ENCODE data around the gene FAM83G.

FAM83G gene

DNA sequence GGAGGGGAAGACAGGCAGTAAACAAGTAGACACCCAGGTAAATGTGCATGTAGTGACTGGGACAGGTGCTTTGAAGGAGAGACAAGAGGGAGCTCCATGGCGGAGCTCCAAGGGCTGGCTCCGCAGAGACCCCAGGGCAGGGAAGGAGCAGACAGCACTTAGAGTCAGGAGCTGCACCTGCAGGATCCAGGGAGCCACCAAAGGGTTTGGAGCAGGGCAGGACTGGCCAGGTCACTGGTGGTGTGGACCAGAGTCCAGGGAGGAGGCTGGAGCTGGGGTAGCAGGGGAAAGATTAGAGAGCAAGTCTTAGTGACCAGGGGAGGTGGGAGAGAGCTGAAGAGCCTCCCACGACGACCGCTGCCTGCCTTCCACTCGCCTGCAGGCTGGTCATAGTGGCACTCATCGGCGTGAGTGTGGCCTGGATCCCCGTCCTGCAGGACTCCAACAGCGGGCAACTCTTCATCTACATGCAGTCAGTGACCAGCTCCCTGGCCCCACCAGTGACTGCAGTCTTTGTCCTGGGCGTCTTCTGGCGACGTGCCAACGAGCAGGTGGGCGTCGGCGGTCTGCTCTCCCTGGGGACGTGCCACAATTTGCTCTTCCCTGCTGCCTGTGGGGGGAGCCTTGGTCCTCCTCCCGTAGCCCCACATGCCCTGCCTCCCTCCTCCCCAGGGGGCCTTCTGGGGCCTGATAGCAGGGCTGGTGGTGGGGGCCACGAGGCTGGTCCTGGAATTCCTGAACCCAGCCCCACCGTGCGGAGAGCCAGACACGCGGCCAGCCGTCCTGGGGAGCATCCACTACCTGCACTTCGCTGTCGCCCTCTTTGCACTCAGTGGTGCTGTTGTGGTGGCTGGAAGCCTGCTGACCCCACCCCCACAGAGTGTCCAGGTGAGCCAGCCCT lies 14.7 kb upstream of the FAM83G start (continued):
- TF ChIP-seq, protein P1, sequence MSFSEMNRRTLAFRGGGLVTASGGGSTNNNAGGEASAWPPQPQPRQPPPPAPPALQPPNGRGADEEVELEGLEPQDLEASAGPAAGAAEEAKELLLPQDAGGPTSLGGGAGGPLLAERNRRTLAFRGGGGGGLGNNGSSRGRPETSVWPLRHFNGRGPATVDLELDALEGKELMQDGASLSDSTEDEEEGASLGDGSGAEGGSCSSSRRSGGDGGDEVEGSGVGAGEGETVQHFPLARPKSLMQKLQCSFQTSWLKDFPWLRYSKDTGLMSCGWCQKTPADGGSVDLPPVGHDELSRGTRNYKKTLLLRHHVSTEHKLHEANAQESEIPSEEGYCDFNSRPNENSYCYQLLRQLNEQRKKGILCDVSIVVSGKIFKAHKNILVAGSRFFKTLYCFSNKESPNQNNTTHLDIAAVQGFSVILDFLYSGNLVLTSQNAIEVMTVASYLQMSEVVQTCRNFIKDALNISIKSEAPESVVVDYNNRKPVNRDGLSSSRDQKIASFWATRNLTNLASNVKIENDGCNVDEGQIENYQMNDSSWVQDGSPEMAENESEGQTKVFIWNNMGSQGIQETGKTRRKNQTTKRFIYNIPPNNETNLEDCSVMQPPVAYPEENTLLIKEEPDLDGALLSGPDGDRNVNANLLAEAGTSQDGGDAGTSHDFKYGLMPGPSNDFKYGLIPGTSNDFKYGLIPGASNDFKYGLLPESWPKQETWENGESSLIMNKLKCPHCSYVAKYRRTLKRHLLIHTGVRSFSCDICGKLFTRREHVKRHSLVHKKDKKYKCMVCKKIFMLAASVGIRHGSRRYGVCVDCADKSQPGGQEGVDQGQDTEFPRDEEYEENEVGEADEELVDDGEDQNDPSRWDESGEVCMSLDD (tag by site-specific recombination; IDR thresholded peaks at IDR 0.05): no peak
- TF ChIP-seq BCL11B (tag by site-specific recombination; IDR thresholded peaks at IDR 0.05; ENCODE audit: low read depth) (0 out of 2 replicates have a peak, but pooled peaks have one; percentile 11), ZNF596 (tag by site-specific recombination; IDR thresholded peaks at IDR 0.05) (no peak), ZNF768 (tag by site-specific recombination; IDR thresholded peaks at IDR 0.05) (no peak), ZNF341 (tag by site-specific recombination; IDR thresholded peaks at IDR 0.05; ENCODE audit: low read depth) (peak; percentile 70), KLF16 (tag by site-specific recombination; IDR thresholded peaks at IDR 0.05) (no peak), ZIC2 (tag by site-specific recombination; IDR thresholded peaks at IDR 0.05) (peak; percentile 77), ZNF433 (tag by site-specific recombination; IDR thresholded peaks at IDR 0.05; ENCODE audit: low read depth) (no peak), ZNF16 (tag by site-specific recombination; IDR thresholded peaks at IDR 0.05; ENCODE audit: low read depth) (no peak), ZNF202 (tag by site-specific recombination; IDR thresholded peaks at IDR 0.05; ENCODE audit: borderline replicate concordance) (no peak), ZNF221 (tag by site-specific recombination; IDR thresholded peaks at IDR 0.05; ENCODE audit: borderline replicate concordance) (no peak), EGR2 (tag by site-specific recombination; IDR thresholded peaks at IDR 0.05; ENCODE audit: low read depth) (peak; percentile 77), YY1 (tag by site-specific recombination; IDR thresholded peaks at IDR 0.05) (no peak), ZNF521 (tag by site-specific recombination; IDR thresholded peaks at IDR 0.05) (no peak), ZNF626 (tag by site-specific recombination; IDR thresholded peaks at IDR 0.05) (no peak), SP7 (tag by site-specific recombination; IDR thresholded peaks at IDR 0.05) (no peak), ZNF2 (tag by site-specific recombination; IDR thresholded peaks at IDR 0.05) (no peak)
- TF ChIP-seq, protein P2, sequence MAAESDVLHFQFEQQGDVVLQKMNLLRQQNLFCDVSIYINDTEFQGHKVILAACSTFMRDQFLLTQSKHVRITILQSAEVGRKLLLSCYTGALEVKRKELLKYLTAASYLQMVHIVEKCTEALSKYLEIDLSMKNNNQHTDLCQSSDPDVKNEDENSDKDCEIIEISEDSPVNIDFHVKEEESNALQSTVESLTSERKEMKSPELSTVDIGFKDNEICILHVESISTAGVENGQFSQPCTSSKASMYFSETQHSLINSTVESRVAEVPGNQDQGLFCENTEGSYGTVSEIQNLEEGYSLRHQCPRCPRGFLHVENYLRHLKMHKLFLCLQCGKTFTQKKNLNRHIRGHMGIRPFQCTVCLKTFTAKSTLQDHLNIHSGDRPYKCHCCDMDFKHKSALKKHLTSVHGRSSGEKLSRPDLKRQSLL (tag by site-specific recombination; IDR thresholded peaks at IDR 0.05): no peak
- TF ChIP-seq, protein P3, sequence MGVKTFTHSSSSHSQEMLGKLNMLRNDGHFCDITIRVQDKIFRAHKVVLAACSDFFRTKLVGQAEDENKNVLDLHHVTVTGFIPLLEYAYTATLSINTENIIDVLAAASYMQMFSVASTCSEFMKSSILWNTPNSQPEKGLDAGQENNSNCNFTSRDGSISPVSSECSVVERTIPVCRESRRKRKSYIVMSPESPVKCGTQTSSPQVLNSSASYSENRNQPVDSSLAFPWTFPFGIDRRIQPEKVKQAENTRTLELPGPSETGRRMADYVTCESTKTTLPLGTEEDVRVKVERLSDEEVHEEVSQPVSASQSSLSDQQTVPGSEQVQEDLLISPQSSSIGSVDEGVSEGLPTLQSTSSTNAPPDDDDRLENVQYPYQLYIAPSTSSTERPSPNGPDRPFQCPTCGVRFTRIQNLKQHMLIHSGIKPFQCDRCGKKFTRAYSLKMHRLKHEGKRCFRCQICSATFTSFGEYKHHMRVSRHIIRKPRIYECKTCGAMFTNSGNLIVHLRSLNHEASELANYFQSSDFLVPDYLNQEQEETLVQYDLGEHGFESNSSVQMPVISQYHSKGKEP (tag by site-specific recombination; IDR thresholded peaks at IDR 0.05): no peak
- TF ChIP-seq, protein P4, sequence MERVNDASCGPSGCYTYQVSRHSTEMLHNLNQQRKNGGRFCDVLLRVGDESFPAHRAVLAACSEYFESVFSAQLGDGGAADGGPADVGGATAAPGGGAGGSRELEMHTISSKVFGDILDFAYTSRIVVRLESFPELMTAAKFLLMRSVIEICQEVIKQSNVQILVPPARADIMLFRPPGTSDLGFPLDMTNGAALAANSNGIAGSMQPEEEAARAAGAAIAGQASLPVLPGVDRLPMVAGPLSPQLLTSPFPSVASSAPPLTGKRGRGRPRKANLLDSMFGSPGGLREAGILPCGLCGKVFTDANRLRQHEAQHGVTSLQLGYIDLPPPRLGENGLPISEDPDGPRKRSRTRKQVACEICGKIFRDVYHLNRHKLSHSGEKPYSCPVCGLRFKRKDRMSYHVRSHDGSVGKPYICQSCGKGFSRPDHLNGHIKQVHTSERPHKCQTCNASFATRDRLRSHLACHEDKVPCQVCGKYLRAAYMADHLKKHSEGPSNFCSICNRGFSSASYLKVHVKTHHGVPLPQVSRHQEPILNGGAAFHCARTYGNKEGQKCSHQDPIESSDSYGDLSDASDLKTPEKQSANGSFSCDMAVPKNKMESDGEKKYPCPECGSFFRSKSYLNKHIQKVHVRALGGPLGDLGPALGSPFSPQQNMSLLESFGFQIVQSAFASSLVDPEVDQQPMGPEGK (tag by site-specific recombination; IDR thresholded peaks at IDR 0.05): peak; percentile 32; the same call in 1 of the 2 replicates
- TF ChIP-seq, protein P5, sequence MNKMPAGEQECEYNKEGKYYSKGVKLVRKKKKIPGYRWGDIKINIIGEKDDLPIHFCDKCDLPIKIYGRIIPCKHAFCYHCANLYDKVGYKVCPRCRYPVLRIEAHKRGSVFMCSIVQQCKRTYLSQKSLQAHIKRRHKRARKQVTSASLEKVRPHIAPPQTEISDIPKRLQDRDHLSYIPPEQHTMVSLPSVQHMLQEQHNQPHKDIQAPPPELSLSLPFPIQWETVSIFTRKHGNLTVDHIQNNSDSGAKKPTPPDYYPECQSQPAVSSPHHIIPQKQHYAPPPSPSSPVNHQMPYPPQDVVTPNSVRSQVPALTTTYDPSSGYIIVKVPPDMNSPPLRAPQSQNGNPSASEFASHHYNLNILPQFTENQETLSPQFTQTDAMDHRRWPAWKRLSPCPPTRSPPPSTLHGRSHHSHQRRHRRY (tag by site-specific recombination; IDR thresholded peaks at IDR 0.05): no peak
- TF ChIP-seq, protein P6, sequence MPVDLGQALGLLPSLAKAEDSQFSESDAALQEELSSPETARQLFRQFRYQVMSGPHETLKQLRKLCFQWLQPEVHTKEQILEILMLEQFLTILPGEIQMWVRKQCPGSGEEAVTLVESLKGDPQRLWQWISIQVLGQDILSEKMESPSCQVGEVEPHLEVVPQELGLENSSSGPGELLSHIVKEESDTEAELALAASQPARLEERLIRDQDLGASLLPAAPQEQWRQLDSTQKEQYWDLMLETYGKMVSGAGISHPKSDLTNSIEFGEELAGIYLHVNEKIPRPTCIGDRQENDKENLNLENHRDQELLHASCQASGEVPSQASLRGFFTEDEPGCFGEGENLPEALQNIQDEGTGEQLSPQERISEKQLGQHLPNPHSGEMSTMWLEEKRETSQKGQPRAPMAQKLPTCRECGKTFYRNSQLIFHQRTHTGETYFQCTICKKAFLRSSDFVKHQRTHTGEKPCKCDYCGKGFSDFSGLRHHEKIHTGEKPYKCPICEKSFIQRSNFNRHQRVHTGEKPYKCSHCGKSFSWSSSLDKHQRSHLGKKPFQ (tag by site-specific recombination; IDR thresholded peaks at IDR 0.05): no peak
- TF ChIP-seq, protein P7, sequence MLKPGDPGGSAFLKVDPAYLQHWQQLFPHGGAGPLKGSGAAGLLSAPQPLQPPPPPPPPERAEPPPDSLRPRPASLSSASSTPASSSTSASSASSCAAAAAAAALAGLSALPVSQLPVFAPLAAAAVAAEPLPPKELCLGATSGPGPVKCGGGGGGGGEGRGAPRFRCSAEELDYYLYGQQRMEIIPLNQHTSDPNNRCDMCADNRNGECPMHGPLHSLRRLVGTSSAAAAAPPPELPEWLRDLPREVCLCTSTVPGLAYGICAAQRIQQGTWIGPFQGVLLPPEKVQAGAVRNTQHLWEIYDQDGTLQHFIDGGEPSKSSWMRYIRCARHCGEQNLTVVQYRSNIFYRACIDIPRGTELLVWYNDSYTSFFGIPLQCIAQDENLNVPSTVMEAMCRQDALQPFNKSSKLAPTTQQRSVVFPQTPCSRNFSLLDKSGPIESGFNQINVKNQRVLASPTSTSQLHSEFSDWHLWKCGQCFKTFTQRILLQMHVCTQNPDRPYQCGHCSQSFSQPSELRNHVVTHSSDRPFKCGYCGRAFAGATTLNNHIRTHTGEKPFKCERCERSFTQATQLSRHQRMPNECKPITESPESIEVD (tag by site-specific recombination; IDR thresholded peaks at IDR 0.05): no peak
- TF ChIP-seq, protein P8, sequence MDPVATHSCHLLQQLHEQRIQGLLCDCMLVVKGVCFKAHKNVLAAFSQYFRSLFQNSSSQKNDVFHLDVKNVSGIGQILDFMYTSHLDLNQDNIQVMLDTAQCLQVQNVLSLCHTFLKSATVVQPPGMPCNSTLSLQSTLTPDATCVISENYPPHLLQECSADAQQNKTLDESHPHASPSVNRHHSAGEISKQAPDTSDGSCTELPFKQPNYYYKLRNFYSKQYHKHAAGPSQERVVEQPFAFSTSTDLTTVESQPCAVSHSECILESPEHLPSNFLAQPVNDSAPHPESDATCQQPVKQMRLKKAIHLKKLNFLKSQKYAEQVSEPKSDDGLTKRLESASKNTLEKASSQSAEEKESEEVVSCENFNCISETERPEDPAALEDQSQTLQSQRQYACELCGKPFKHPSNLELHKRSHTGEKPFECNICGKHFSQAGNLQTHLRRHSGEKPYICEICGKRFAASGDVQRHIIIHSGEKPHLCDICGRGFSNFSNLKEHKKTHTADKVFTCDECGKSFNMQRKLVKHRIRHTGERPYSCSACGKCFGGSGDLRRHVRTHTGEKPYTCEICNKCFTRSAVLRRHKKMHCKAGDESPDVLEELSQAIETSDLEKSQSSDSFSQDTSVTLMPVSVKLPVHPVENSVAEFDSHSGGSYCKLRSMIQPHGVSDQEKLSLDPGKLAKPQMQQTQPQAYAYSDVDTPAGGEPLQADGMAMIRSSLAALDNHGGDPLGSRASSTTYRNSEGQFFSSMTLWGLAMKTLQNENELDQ (tag by site-specific recombination; IDR thresholded peaks at IDR 0.05; ENCODE audit: low read depth): no peak
